ENCODE data around the gene SLC37A4. TPM values are rescaled to one million over a fixed set of nuclear protein-coding genes. Genes with fewer than 3 reads are reported as not detected.
"Not testable (repeated sequence)": the region's sequence is repeated elsewhere in the genome, so short reads cannot be mapped to it uniquely, and the experiment has no call there.

SLC37A4 gene
- total and polyA plus RNA-seq, 10 of the 15 experiments (the other 5 are each of a cell fraction or from before 2014, with no cell fraction given), result 11.6 to 29.7 (median 20.4) TPM

DNA sequence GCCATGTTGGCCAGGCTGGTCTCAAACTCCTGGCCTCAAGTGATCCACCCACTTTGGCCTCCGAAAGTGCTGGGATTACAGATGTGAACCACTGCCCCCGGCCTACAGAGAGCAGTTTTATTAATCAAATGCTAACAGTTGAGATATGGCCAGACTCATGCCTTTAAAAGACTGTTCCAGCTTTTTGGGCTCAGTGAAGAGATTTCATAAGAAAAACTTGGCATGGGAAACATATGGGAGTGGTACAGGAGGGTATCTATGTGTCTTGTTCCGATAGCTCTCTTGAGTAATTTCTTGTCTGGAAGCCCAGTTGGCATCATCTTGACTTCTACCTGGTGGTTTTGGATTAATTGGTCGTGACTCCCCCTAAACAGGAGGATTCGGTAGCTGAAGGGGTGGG is 8.2 kb upstream of the SLC37A4 start (continued):
- no peak for TF ChIP-seq CBFB (IDR thresholded peaks at IDR 0.05; ENCODE audit: low read depth)
- no peak for TF ChIP-seq TCF7 (IDR thresholded peaks at IDR 0.05; ENCODE audit: borderline replicate concordance)
- no peak for TF ChIP-seq BRCA1 (IDR thresholded peaks at IDR 0.05; ENCODE audit: low read depth, low read length)
- TF ChIP-seq, protein P1, sequence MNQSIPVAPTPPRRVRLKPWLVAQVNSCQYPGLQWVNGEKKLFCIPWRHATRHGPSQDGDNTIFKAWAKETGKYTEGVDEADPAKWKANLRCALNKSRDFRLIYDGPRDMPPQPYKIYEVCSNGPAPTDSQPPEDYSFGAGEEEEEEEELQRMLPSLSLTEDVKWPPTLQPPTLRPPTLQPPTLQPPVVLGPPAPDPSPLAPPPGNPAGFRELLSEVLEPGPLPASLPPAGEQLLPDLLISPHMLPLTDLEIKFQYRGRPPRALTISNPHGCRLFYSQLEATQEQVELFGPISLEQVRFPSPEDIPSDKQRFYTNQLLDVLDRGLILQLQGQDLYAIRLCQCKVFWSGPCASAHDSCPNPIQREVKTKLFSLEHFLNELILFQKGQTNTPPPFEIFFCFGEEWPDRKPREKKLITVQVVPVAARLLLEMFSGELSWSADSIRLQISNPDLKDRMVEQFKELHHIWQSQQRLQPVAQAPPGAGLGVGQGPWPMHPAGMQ (IDR thresholded peaks at IDR 0.05; ENCODE audit: borderline replicate concordance), result no peak
- TF ChIP-seq PAX5 (IDR thresholded peaks at IDR 0.05; ENCODE audit: borderline replicate concordance, low read depth, low read length), result no peak
- TF ChIP-seq KDM1A (IDR thresholded peaks at IDR 0.05; ENCODE audit: borderline replicate concordance), result no peak
- TF ChIP-seq MEF2B (IDR thresholded peaks at IDR 0.05; ENCODE audit: partially characterized antibody, poor library complexity, severe bottlenecking), result no peak
- no peak for TF ChIP-seq SP1 (IDR thresholded peaks at IDR 0.05; ENCODE audit: low read depth, low read length)
- no peak for TF ChIP-seq PML (IDR thresholded peaks at IDR 0.05; ENCODE audit: low read length)
- TF ChIP-seq ZNF274 (IDR thresholded peaks at IDR 0.05; ENCODE audit: insufficient read depth, insufficient read length), result no peak
- no peak for TF ChIP-seq NR2F1 (conservative IDR thresholded peaks at IDR 0.05)
- TF ChIP-seq SMC3 (IDR thresholded peaks at IDR 0.05; ENCODE audit: borderline replicate concordance, low read length), result no peak
- no peak for TF ChIP-seq SRF (IDR thresholded peaks at IDR 0.05; ENCODE audit: low read depth in 2 of 2, low read length in 2 of 2)

DNA sequence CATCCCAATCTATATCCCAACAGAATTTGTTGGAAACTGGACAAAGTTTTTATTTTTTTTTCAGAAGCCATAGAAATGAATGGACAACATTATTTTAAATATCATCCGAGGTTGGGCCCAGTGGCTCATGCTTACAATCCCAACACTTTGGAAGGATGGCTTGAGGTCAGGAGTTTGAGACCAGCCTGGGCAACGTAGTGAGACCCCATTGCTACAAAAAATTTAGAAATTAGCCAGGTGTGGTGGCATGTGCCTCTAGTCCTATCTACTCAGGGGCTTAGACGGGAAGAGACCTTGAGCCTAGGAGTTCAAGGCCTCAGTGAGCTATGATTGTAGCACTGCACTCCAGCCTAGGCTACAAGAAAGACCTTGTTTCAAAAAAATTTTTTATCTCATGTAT is 4.1 kb upstream of the SLC37A4 start:
- CTCF ChIA-PET, result interaction anchor here (0.6 to 0.9 kb wide), 2 partner anchors 78 to 286 kb away, joined by 3 read pairs; partner anchors contain the start of gene UPK2
- no peaks in the 10 kb centered on the region for H3K9me3 ChIP-seq (replicated peaks; ENCODE audit: control insufficient read depth, insufficient read depth, low read length)
- no peak for DNase-seq (ENCODE audit: low read depth, low spot score)
- RAD21 ChIA-PET (ENCODE audit: unreplicated experiment), result interaction anchor here (0.6 kb wide), 1 partner anchor 95 kb away, joined by 3 read pairs; no protein-coding TSS in a partner anchor
- ATAC-seq, result no peak
- no TSS peak for BruUV-seq (replicated peaks)
- FAIRE-seq, result no peak
- no peak overlapping the region for H3K9ac ChIP-seq (ENCODE audit: control insufficient read depth, insufficient read depth, low read length)
- H3K36me3 ChIP-seq (ENCODE audit: control insufficient read depth in 2 of 2, insufficient read depth in 2 of 2, low read length in 1 of 2), result no peaks in the 10 kb centered on the region
- no peak overlapping the region for H3K27ac ChIP-seq (ENCODE audit: control insufficient read depth, insufficient read depth)
- WGBS (ENCODE audit: insufficient coverage, insufficient replicate concordance, low lambda C conversion rate, missing lambda C conversion rate), result 41% methylated on average over 3 of the region's 3 CpGs
- no peaks in the 10 kb centered on the region for H4K20me1 ChIP-seq (ENCODE audit: control insufficient read depth, insufficient read depth)
- SMC1A ChIA-PET (ENCODE audit: uncharacterized antibody, unreplicated experiment), result no interaction called here
- intact Hi-C loops (cut with micrococcal nuclease; ENCODE audit: unreplicated experiment), result no loop called here
- no peak overlapping the region for H3K4me3 ChIP-seq
- in situ Hi-C loops (cut with MboI), result no loop called here
- H3K79me2 ChIP-seq (ENCODE audit: control insufficient read depth, insufficient read depth, low read length), result peaks cover 7% of the 10 kb centered on the region
- TF ChIP-seq SMAD5 (IDR thresholded peaks at IDR 0.05; ENCODE audit: low read depth), result no peak
- TF ChIP-seq CBX5 (IDR thresholded peaks at IDR 0.05; ENCODE audit: low read depth), result no peak
- no peaks in the 10 kb centered on the region for H3K27me3 ChIP-seq (replicated peaks in 1 of 2; ENCODE audit: control insufficient read depth in 2 of 2, insufficient read depth in 2 of 2, low read length in 1 of 2)
- H3K4me1 ChIP-seq (ENCODE audit: control insufficient read depth, insufficient read depth, low read length), result no peaks in the 10 kb centered on the region
- no peak overlapping the region for H2AFZ ChIP-seq (ENCODE audit: control insufficient read depth, low read depth, low read length)
- POLR2A ChIA-PET, result interaction anchor here (1.2 to 1.3 kb wide), 2 partner anchors 16 to 18 kb away, joined by 3 to 5 read pairs; partner anchors contain the start of gene TRAPPC4
- no peak overlapping the region for H3K4me2 ChIP-seq (ENCODE audit: control insufficient read depth, insufficient read depth)

DNA sequence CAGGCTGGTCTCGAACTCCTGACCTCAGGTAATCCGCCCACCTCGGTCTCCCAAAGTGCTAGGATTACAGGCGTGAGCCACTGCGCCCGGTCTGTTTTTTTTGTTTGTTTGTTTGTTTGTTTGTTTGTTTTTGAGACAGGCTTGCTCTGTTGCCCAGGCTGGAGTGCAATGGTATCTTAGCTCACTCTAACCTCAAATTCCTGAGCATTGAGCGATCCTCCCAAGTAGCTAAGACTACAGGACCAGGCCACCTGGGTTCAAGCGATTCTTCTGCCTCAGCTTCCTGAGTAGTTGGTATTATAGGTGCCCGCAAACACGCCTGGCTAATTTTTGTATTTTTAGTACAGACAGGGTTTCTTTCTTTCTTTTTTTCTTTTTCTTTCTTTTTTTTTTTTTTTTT is 2.7 kb upstream of the SLC37A4 start:
- H4K20me1 ChIP-seq (ENCODE audit: control insufficient read depth, insufficient read depth); H3K9ac ChIP-seq (ENCODE audit: control insufficient read depth, insufficient read depth, low read length); intact Hi-C loops (cut with micrococcal nuclease; ENCODE audit: unreplicated experiment); RAD21 ChIA-PET (ENCODE audit: unreplicated experiment); H3K4me2 ChIP-seq (ENCODE audit: control insufficient read depth, insufficient read depth); DNase-seq (ENCODE audit: low read depth, low spot score); H3K27me3 ChIP-seq (replicated peaks in 1 of 2; ENCODE audit: control insufficient read depth in 2 of 2, insufficient read depth in 2 of 2, low read length in 1 of 2); H3K36me3 ChIP-seq (ENCODE audit: control insufficient read depth in 2 of 2, insufficient read depth in 2 of 2, low read length in 1 of 2); ATAC-seq; H3K27ac ChIP-seq (ENCODE audit: control insufficient read depth, insufficient read depth); FAIRE-seq; H2AFZ ChIP-seq (ENCODE audit: control insufficient read depth, low read depth, low read length); BruUV-seq (replicated peaks); H3K4me3 ChIP-seq; in situ Hi-C loops (cut with MboI); H3K9me3 ChIP-seq (replicated peaks; ENCODE audit: control insufficient read depth, insufficient read depth, low read length): not testable (repeated sequence)
- Histone ChIP-seq H3K4me1 (ENCODE audit: control insufficient read depth, insufficient read depth, low read length) (peaks cover 11% of the 10 kb centered on the region), H3K79me2 (ENCODE audit: control insufficient read depth, insufficient read depth, low read length) (peaks cover 13% of the 10 kb centered on the region)
- SMC1A ChIA-PET (ENCODE audit: uncharacterized antibody, unreplicated experiment), result interaction anchor here (1.4 kb wide), 1 partner anchor 10 kb away, joined by 4 read pairs; no protein-coding TSS in a partner anchor
- 70% methylated on average over 10 of the region's 10 CpGs for WGBS (ENCODE audit: insufficient coverage, insufficient replicate concordance, low lambda C conversion rate, missing lambda C conversion rate)
- CTCF ChIA-PET, result interaction anchor here (0.7 to 1.8 kb wide), 4 partner anchors 13 to 30 kb away, joined by 4 to 8 read pairs (median 4); no protein-coding TSS in a partner anchor
- POLR2A ChIA-PET, result interaction anchor here (0.7 kb wide), 3 partner anchors 33 to 734 kb away, joined by 3 to 4 read pairs (median 3); no protein-coding TSS in a partner anchor
